Cardiac muscle cell (in vitro differentiated cells and primary cell): ENCODE data around the gene HEG1. TPM values are rescaled to one million over a fixed set of nuclear protein-coding genes. Genes with fewer than 3 reads are reported as not detected.

Source experiments
- DNase-seq, 2 donors: peaks; one replicate each; pipeline versions ENCODE4 v3.0.0 to v3.0.0-alpha.2; 2010 to 2017; ENCODE audit warnings: low read depth in 1 of 2, low spot score in 1 of 2
- H3K27ac ChIP-seq: fragments of 200-600 bp; sonication (generic); 2 replicates; pipeline ENCODE4 v1.5.1; 2016
- H3K27me3 ChIP-seq: fragments of 200-600 bp; sonication (generic); 2 replicates; pipeline ENCODE4 v1.6.0; 2016; ENCODE audit warnings: control low read depth
- H3K36me3 ChIP-seq: fragments of 200-600 bp; sonication (generic); 2 replicates; pipeline ENCODE4 v1.5.1; 2016; ENCODE audit warnings: control low read depth
- H3K4me1 ChIP-seq: fragments of 200-600 bp; sonication (generic); 2 replicates; pipeline ENCODE4 v1.8.1; 2017; ENCODE audit warnings: low read depth, mild to moderate bottlenecking, mixed run types
- H3K4me3 ChIP-seq: fragments of 200-600 bp; sonication (generic); 2 replicates; pipeline ENCODE4 v1.5.1; 2016; ENCODE audit warnings: mild to moderate bottlenecking
- H3K9me3 ChIP-seq: fragments of 200-600 bp; sonication (generic); 2 replicates; pipeline ENCODE4 v1.5.1; 2017; ENCODE audit warnings: low read depth, mild to moderate bottlenecking, control low read depth
- polyA plus RNA-seq: library from polyadenylated mRNA; unstranded; fragments of >200 nt; fragmentation: Nextera tagmentation; extraction: Ambion mirVana; gene quantifications from 2 replicates; pipeline ENCODE4 v1.2.1, GENCODE V29; 2016
- total RNA-seq: library from RNA; depleted of rRNA; stranded (reverse); fragments of >200 nt; gene quantifications from 2 replicates; pipeline ENCODE4 v1.2.3, GENCODE V29; 2016
- TF ChIP-seq, protein P1 (sequence below): IDR thresholded peaks from 2 replicates; pipeline ENCODE4 v1.5.1; 2012; ENCODE audit warnings: low read depth, mild to moderate bottlenecking, low read length

The HEG1 gene
- total and polyA plus RNA-seq, 2 experiments from 2014 or later: 17.4 to 42.7 TPM

DNA sequence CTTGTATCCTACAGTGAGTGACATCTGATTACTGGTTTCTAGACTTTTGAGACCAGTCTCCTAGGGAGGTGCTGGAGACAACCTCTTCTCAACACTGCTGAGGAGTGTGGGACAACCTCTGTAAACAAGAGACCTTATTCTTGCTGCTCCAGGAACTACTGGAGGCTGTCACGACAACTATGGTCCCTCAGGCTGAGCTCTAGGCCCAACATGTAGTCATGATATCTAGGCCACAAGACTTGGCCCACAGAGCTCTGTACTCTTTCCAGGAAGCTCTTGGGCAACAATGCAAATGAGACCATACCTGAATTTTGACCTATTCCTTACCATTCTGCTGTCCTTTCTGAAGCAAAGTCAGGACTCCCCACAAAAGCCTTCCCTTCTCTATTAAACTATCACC is 24.3 kb upstream of the HEG1 start:
- no peaks in the 10 kb centered on the region for H3K27me3 ChIP-seq
- H3K36me3 ChIP-seq: no peaks in the 10 kb centered on the region
- no peak overlapping the region for H3K27ac ChIP-seq
- H3K4me1 ChIP-seq: peaks cover 9% of the 10 kb centered on the region
- no peak for DNase-seq
- H3K4me3 ChIP-seq: no peak overlapping the region
- TF ChIP-seq, protein P1, sequence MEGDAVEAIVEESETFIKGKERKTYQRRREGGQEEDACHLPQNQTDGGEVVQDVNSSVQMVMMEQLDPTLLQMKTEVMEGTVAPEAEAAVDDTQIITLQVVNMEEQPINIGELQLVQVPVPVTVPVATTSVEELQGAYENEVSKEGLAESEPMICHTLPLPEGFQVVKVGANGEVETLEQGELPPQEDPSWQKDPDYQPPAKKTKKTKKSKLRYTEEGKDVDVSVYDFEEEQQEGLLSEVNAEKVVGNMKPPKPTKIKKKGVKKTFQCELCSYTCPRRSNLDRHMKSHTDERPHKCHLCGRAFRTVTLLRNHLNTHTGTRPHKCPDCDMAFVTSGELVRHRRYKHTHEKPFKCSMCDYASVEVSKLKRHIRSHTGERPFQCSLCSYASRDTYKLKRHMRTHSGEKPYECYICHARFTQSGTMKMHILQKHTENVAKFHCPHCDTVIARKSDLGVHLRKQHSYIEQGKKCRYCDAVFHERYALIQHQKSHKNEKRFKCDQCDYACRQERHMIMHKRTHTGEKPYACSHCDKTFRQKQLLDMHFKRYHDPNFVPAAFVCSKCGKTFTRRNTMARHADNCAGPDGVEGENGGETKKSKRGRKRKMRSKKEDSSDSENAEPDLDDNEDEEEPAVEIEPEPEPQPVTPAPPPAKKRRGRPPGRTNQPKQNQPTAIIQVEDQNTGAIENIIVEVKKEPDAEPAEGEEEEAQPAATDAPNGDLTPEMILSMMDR: no peak
- H3K9me3 ChIP-seq: no peaks in the 10 kb centered on the region

DNA sequence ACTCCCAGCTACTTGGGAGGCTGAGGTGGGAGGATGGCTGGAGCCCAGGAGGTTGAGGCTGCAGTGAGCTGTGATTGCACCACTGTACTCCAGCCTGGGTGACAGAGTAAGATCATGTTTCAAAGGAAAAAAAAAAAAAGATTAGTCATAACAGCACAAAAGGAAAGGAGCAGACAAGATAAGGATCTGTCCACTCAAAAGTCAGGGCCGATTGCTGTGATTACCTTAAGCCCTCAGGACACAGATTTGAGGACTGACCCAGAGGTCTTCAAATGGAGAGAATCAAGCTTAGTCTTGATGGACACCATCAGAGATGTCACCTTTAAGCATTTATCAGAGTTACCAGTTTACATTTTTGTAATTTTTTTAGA is 23.9 kb upstream of the HEG1 start:
- Histone ChIP-seq H3K4me3 (no peak overlapping the region), H3K9me3 (no peaks in the 10 kb centered on the region), H3K27me3 (no peaks in the 10 kb centered on the region), H3K36me3 (no peaks in the 10 kb centered on the region), H3K4me1 (peaks cover 9% of the 10 kb centered on the region), H3K27ac (no peak overlapping the region)
- DNase-seq: no peak
- TF ChIP-seq, protein P1: no peak

DNA sequence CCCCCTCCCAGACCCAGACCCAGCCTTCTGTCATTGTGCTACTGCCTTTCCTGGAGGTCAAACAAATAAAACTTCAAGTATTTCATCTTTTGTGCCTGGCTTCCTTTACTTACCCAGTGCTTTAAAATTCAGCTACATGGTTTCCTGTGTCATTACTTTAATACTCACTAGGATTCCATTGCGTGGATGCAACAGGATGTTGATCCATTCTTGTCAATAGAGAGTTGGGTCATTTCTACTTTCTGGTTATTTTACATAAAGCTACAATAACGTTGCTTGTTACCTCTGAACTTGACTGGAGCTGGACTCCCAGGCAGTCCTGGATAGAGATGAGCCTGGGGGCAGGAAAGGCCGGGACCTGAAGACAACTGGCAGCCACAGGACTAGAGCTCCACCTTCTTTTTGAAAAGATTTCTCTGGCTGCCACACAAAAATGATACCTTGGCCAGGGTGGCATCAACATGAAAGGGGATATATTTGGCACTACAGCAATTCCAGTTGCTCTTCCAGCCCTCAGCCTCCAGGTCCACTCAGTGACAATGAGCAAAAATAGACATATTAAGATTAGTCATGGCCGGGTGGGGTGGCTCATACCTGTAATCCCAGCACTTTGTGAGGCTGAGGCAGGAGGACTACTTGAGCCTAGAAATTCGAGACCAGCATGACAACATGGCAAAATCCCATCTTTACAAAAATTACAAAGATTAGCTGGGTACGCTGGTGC is 23.3 kb upstream of the HEG1 start:
- Histone ChIP-seq H3K27me3 (no peaks in the 10 kb centered on the region), H3K27ac (no peak overlapping the region), H3K9me3 (no peaks in the 10 kb centered on the region), H3K36me3 (no peaks in the 10 kb centered on the region), H3K4me3 (no peak overlapping the region), H3K4me1 (peaks cover 9% of the 10 kb centered on the region)
- TF ChIP-seq, protein P1: no peak
- no peak for DNase-seq

DNA sequence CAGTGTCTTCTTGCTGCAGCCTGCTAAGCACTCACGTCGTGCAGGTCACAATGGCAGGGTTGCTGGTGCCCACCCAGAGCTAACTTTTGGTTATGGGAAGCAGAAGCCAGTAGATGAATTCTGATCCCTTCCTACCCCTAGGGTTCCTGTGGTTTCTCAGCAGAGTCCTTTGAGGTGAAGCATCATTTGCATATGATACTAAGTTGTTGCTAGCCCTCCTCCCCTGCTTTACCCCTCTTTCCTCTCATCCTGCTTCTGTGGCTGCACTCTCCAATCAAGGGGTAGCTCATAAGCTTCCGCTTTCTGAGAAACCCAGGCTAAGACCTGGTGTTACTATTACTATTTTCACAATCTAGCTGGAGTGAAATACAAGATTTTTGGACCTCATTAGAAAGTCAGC is 22.1 kb upstream of the HEG1 start:
- TF ChIP-seq, protein P1: no peak
- H3K27me3 ChIP-seq: no peaks in the 10 kb centered on the region
- peaks cover 9% of the 10 kb centered on the region for H3K4me1 ChIP-seq
- DNase-seq: no peak
- no peaks in the 10 kb centered on the region for H3K9me3 ChIP-seq
- H3K27ac ChIP-seq: no peak overlapping the region
- H3K4me3 ChIP-seq: no peak overlapping the region
- H3K36me3 ChIP-seq: no peaks in the 10 kb centered on the region

DNA sequence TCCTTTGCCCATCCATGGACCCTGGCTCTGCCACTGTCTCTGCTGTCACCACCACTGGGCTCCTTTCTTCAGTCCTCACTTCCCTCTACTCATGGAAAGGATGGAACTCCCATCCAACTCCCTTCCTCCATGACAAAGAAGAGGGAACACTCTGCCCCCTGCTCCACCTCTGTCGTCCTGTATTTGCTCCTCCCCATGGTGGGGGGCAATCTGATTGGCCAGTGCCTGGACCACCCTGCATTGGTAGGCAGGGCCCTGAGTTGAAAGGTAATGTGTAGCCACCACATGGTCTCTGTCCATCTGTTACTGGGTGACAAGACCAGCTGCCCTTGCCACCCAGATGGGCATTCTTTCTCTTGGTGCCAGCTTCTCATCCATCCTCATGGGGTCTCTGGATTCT is 20.7 kb upstream of the HEG1 start:
- Histone ChIP-seq H3K27me3 (no peaks in the 10 kb centered on the region), H3K9me3 (no peaks in the 10 kb centered on the region), H3K36me3 (no peaks in the 10 kb centered on the region), H3K27ac (no peak overlapping the region), H3K4me1 (peaks cover 9% of the 10 kb centered on the region), H3K4me3 (no peak overlapping the region)
- TF ChIP-seq, protein P1: no peak
- DNase-seq: no peak
